Measurements from ENCODE around the gene METTL14.
"Not testable (repeated sequence)": the region's sequence is repeated elsewhere in the genome, so short reads cannot be mapped to it uniquely, and the experiment has no call there.

METTL14 gene

GRCh38 chr4:118684873-118685811 is at the start of gene METTL14:
TSS of gene METTL14 (plus strand) at chr4:118685392. CDS start at chr4:118685535, 143 bp downstream.
- Histone ChIP-seq H4K20me1 (ENCODE audit: insufficient read depth, low read length, poor library complexity, severe bottlenecking) (peaks cover 23% of the 10 kb centered on the region), H3K4me3 (ENCODE audit: low read length, poor library complexity, severe bottlenecking) (peak within 1 kb of the TSS; percentile 92), H3K4me2 (ENCODE audit: low read depth, low read length, poor library complexity, severe bottlenecking) (peak within 1 kb of the TSS; percentile 98), H3K27me3 (ENCODE audit: insufficient read depth, low read length, poor library complexity, severe bottlenecking) (no peaks in the 10 kb centered on the region), H3K79me2 (ENCODE audit: insufficient read depth, low read length) (peaks cover 31% of the 10 kb centered on the region), H3K9me3 (ENCODE audit: insufficient read depth, low read depth, low read length) (no peaks in the 10 kb centered on the region), H3K9me2 (replicated peaks; ENCODE audit: low read depth, low read length) (no peaks in the 10 kb centered on the region), H3K4me1 (ENCODE audit: insufficient read depth, low read length, poor library complexity, severe bottlenecking) (peaks cover 32% of the 10 kb centered on the region), H3K9ac (ENCODE audit: low read depth, low read length, poor library complexity, severe bottlenecking) (peak within 1 kb of the TSS; percentile 85), H2AFZ (ENCODE audit: low read length) (peak within 1 kb of the TSS; percentile 87), H3K36me3 (ENCODE audit: insufficient read depth, low read length) (peaks cover 5% of the 10 kb centered on the region; the same call in 1 of the 2 replicates), H3F3A (ENCODE audit: low read depth) (no peaks in the 10 kb centered on the region)
- TF ChIP-seq EZH2phosphoT487 (IDR thresholded peaks at IDR 0.05; ENCODE audit: borderline replicate concordance): no peak
- no peak for TF ChIP-seq CTCF (conservative IDR thresholded peaks at IDR 0.05; ENCODE audit: low read length)

GRCh38 chr4:118636126-118636525 is 49.1 kb upstream of the METTL14 start:
- not testable (repeated sequence) for H3K4me1 ChIP-seq (ENCODE audit: insufficient read depth, low read length, poor library complexity, severe bottlenecking); H4K20me1 ChIP-seq (ENCODE audit: insufficient read depth, low read length, poor library complexity, severe bottlenecking); H3K9me2 ChIP-seq (replicated peaks; ENCODE audit: low read depth, low read length); H3K9me3 ChIP-seq (ENCODE audit: insufficient read depth, low read depth, low read length); H3K4me3 ChIP-seq (ENCODE audit: low read length, poor library complexity, severe bottlenecking); H3K36me3 ChIP-seq (ENCODE audit: insufficient read depth, low read length); H3F3A ChIP-seq (ENCODE audit: low read depth); H2AFZ ChIP-seq (ENCODE audit: low read length); H3K4me2 ChIP-seq (ENCODE audit: low read depth, low read length, poor library complexity, severe bottlenecking); H3K79me2 ChIP-seq (ENCODE audit: insufficient read depth, low read length); H3K27me3 ChIP-seq (ENCODE audit: insufficient read depth, low read length, poor library complexity, severe bottlenecking); H3K9ac ChIP-seq (ENCODE audit: low read depth, low read length, poor library complexity, severe bottlenecking)

- not testable (repeated sequence) for H3K27me3 ChIP-seq (ENCODE audit: insufficient read depth, low read length, poor library complexity, severe bottlenecking); H3K9me2 ChIP-seq (replicated peaks; ENCODE audit: low read depth, low read length); H4K20me1 ChIP-seq (ENCODE audit: insufficient read depth, low read length, poor library complexity, severe bottlenecking); H2AFZ ChIP-seq (ENCODE audit: low read length); H3K36me3 ChIP-seq (ENCODE audit: insufficient read depth, low read length); H3K9ac ChIP-seq (ENCODE audit: low read depth, low read length, poor library complexity, severe bottlenecking); H3K4me3 ChIP-seq (ENCODE audit: low read length, poor library complexity, severe bottlenecking); H3K79me2 ChIP-seq (ENCODE audit: insufficient read depth, low read length); H3K4me2 ChIP-seq (ENCODE audit: low read depth, low read length, poor library complexity, severe bottlenecking); H3K9me3 ChIP-seq (ENCODE audit: insufficient read depth, low read depth, low read length); H3K4me1 ChIP-seq (ENCODE audit: insufficient read depth, low read length, poor library complexity, severe bottlenecking); H3F3A ChIP-seq (ENCODE audit: low read depth)
- TF ChIP-seq CTCF (conservative IDR thresholded peaks at IDR 0.05; ENCODE audit: low read length): 0 out of 2 replicates have a peak, but pooled peaks have one; percentile 22
These were observed 20.5 kb upstream of the METTL14 start for GRCh38 chr4:118664665-118665064.

- not testable (repeated sequence) for H3K9ac ChIP-seq (ENCODE audit: low read depth, low read length, poor library complexity, severe bottlenecking); H3F3A ChIP-seq (ENCODE audit: low read depth); H3K36me3 ChIP-seq (ENCODE audit: insufficient read depth, low read length); H3K4me3 ChIP-seq (ENCODE audit: low read length, poor library complexity, severe bottlenecking); H3K4me2 ChIP-seq (ENCODE audit: low read depth, low read length, poor library complexity, severe bottlenecking); H2AFZ ChIP-seq (ENCODE audit: low read length); H4K20me1 ChIP-seq (ENCODE audit: insufficient read depth, low read length, poor library complexity, severe bottlenecking); H3K9me2 ChIP-seq (replicated peaks; ENCODE audit: low read depth, low read length); H3K79me2 ChIP-seq (ENCODE audit: insufficient read depth, low read length); H3K4me1 ChIP-seq (ENCODE audit: insufficient read depth, low read length, poor library complexity, severe bottlenecking); H3K27me3 ChIP-seq (ENCODE audit: insufficient read depth, low read length, poor library complexity, severe bottlenecking); H3K9me3 ChIP-seq (ENCODE audit: insufficient read depth, low read depth, low read length)
These were observed 16.0 kb upstream of the METTL14 start for GRCh38 chr4:118669220-118669619.

- not testable (repeated sequence) for H3K4me3 ChIP-seq (ENCODE audit: low read length, poor library complexity, severe bottlenecking); H3K27me3 ChIP-seq (ENCODE audit: insufficient read depth, low read length, poor library complexity, severe bottlenecking); H3K9me2 ChIP-seq (replicated peaks; ENCODE audit: low read depth, low read length); H3K4me2 ChIP-seq (ENCODE audit: low read depth, low read length, poor library complexity, severe bottlenecking); H3K9me3 ChIP-seq (ENCODE audit: insufficient read depth, low read depth, low read length); H4K20me1 ChIP-seq (ENCODE audit: insufficient read depth, low read length, poor library complexity, severe bottlenecking); H2AFZ ChIP-seq (ENCODE audit: low read length); H3K79me2 ChIP-seq (ENCODE audit: insufficient read depth, low read length); H3K4me1 ChIP-seq (ENCODE audit: insufficient read depth, low read length, poor library complexity, severe bottlenecking); H3F3A ChIP-seq (ENCODE audit: low read depth); H3K36me3 ChIP-seq (ENCODE audit: insufficient read depth, low read length); H3K9ac ChIP-seq (ENCODE audit: low read depth, low read length, poor library complexity, severe bottlenecking)
These were observed 14.2 kb upstream of the METTL14 start for GRCh38 chr4:118670968-118671367.
